ENCODE data around the gene RAB1A.
A peak's percentile ranks its signal among the peaks of the same experiment; 100 is the strongest.
"Not testable (repeated sequence)": the region's sequence is repeated elsewhere in the genome, so short reads cannot be mapped to it uniquely, and the experiment has no call there.

RAB1A gene

GRCh38 chr2:65134158-65134557, 4.3 kb upstream of the RAB1A start:
- DNase-seq (ENCODE audit: low read depth) = no peak

- no peak for DNase-seq (ENCODE audit: low read depth)
These were observed 3.7 kb upstream of the RAB1A start for GRCh38 chr2:65133626-65134025.

GRCh38 chr2:65132930-65133329, 3.0 kb upstream of the RAB1A start:
- DNase-seq (ENCODE audit: low read depth) = not testable (repeated sequence)

GRCh38 chr2:65130664-65131175, 814 bp upstream of the RAB1A start:
- DNase-seq (ENCODE audit: low read depth) = no peak

- DNase-seq (ENCODE audit: low read depth) = peak; percentile 0
These were observed 550 bp downstream of the RAB1A start for GRCh38 chr2:65129286-65129825.

- no peak for DNase-seq (ENCODE audit: low read depth)
These were observed 1.4 kb downstream of the RAB1A start for GRCh38 chr2:65128297-65129190.

- DNase-seq (ENCODE audit: low read depth) = not testable (repeated sequence)
These were observed 4.4 kb downstream of the RAB1A start for GRCh38 chr2:65125457-65125856.

GRCh38 chr2:65122313-65122712, 7.6 kb downstream of the RAB1A start:
- DNase-seq (ENCODE audit: low read depth) = no peak

- DNase-seq (ENCODE audit: low read depth) = no peak
These were observed 8.8 kb downstream of the RAB1A start for GRCh38 chr2:65120990-65121693.

GRCh38 chr2:65116645-65117044, 13.3 kb downstream of the RAB1A start:
- no peak for DNase-seq (ENCODE audit: low read depth)

- no peak for DNase-seq (ENCODE audit: low read depth)
These were observed 15.0 kb downstream of the RAB1A start for GRCh38 chr2:65114921-65115320.

GRCh38 chr2:65113816-65114215, 16.1 kb downstream of the RAB1A start:
- DNase-seq (ENCODE audit: low read depth) = no peak

GRCh38 chr2:65113229-65113628, 16.7 kb downstream of the RAB1A start:
- no peak for DNase-seq (ENCODE audit: low read depth)

GRCh38 chr2:65112633-65113032, 17.3 kb downstream of the RAB1A start:
- DNase-seq (ENCODE audit: low read depth) = no peak

- DNase-seq (ENCODE audit: low read depth) = no peak
These were observed 21.1 kb downstream of the RAB1A start for GRCh38 chr2:65108780-65109179.

GRCh38 chr2:65107530-65107929, 22.4 kb downstream of the RAB1A start:
- no peak for DNase-seq (ENCODE audit: low read depth)

GRCh38 chr2:65103013-65103715, 26.7 kb downstream of the RAB1A start:
- DNase-seq (ENCODE audit: low read depth) = no peak

- no peak for DNase-seq (ENCODE audit: low read depth)
These were observed 28.8 kb downstream of the RAB1A start for GRCh38 chr2:65101071-65101470.

GRCh38 chr2:65098741-65099140, 31.2 kb downstream of the RAB1A start:
- DNase-seq (ENCODE audit: low read depth) = no peak

- DNase-seq (ENCODE audit: low read depth) = no peak
These were observed 32.1 kb downstream of the RAB1A start for GRCh38 chr2:65097844-65098243.

GRCh38 chr2:65096948-65097347, 33.0 kb downstream of the RAB1A start:
- no peak for DNase-seq (ENCODE audit: low read depth)

GRCh38 chr2:65093211-65093610, 36.7 kb downstream of the RAB1A start:
- no peak for DNase-seq (ENCODE audit: low read depth)

Measured in stimulated activated CD8-positive, alpha-beta memory T cell treated with anti-CD3 and anti-CD28 coated beads, Interleukin-12 subunit alpha, Interleukin-12 subunit beta, amount 100 ng/mL, for 1 hour (primary cell).